HL-60 (cell line): ENCODE data around the gene PGP.

Experiments used
- POLR2AphosphoS5 ChIP-seq: IDR thresholded peaks from 2 replicates; pipeline ENCODE4 v1.6.1; 2012; ENCODE audit warnings: low read depth
- SPI1 ChIP-seq: IDR thresholded peaks from 2 replicates; pipeline ENCODE4 v1.6.1; 2012; ENCODE audit warnings: low read depth, mild to moderate bottlenecking, borderline replicate concordance
- TF ChIP-seq, protein P1 (sequence below): IDR thresholded peaks from one replicate; pipeline ENCODE4 v1.5.1; 2011; ENCODE audit warnings: low read length, control low read depth, inconsistent platforms; ENCODE audit not compliant: insufficient read depth

DNA sequence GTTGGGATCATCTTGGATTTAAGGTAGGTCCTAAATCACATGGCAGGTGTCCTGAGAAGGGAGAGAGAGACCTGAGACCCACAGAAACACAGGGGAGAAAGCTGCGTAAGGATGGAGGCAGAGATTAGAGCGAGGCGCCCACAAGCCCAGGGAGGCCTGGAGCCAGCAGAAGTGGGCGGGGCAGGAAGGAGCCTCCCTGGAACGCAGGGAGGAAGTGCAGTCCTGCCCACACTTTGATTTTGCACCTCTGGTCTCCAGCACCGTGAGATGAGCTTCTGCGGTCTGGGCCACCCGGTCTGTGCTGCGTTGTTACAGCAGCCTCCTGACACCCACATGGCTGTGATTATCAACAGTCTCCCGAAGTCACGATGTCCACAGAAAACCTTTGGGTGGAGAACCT, 28.0 kb upstream of the PGP start:
- TF ChIP-seq, protein P1, sequence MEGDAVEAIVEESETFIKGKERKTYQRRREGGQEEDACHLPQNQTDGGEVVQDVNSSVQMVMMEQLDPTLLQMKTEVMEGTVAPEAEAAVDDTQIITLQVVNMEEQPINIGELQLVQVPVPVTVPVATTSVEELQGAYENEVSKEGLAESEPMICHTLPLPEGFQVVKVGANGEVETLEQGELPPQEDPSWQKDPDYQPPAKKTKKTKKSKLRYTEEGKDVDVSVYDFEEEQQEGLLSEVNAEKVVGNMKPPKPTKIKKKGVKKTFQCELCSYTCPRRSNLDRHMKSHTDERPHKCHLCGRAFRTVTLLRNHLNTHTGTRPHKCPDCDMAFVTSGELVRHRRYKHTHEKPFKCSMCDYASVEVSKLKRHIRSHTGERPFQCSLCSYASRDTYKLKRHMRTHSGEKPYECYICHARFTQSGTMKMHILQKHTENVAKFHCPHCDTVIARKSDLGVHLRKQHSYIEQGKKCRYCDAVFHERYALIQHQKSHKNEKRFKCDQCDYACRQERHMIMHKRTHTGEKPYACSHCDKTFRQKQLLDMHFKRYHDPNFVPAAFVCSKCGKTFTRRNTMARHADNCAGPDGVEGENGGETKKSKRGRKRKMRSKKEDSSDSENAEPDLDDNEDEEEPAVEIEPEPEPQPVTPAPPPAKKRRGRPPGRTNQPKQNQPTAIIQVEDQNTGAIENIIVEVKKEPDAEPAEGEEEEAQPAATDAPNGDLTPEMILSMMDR, result no peak
- TF ChIP-seq POLR2AphosphoS5 (no peak), SPI1 (peak; percentile 48)
